B cell (primary cell): ENCODE results near the gene ATP11B. TPM values are rescaled to one million over a fixed set of nuclear protein-coding genes. Genes with fewer than 3 reads are reported as not detected.

Experiments used
- ATAC-seq: fragments of 200-7000 bp; cut with Tn5 transposase; one replicate; pipeline ENCODE4 v1.10.0; 2021; ENCODE audit warnings: low read depth, mild to moderate bottlenecking, moderate number of reproducible peaks, moderate library complexity
- CTCF ChIA-PET: fragments of 350-600 bp; sonication (Branson Sonifier 250); formaldehyde crosslinking; loops from one replicate; lab custom pipeline; 2021; ENCODE audit warnings: antibody characterized with exemption, inconsistent platforms; lab: Charles Lee
- POLR2A ChIA-PET: fragments of 350-600 bp; sonication (Branson Sonifier 250); formaldehyde crosslinking; loops from one replicate; lab custom pipeline; 2021; ENCODE audit warnings: antibody characterized with exemption; lab: Charles Lee
- DNase-seq: peaks from one replicate; pipeline ENCODE4 v3.0.0; 2013
- H2AFZ ChIP-seq: 2 replicates; pipeline ENCODE4 v1.6.1; 2012; ENCODE audit warnings: mild to moderate bottlenecking, low read depth, low read length; ENCODE audit not compliant: insufficient read depth, poor library complexity, severe bottlenecking
- H3K27ac ChIP-seq, 2 donors: 1 replicate in 1 of 2; 2 replicates in 1 of 2; pipeline ENCODE4 v1.5.1; 2012 to 2013; ENCODE audit warnings: low read length in 2 of 2, mild to moderate bottlenecking in 2 of 2, moderate library complexity in 1 of 2
- H3K27me3 ChIP-seq, 4 experiments: fragments of 200-600 bp in 1 of 4; sonication (generic) in 1 of 4; replicated peaks in 1 of 4; 1 replicate in 2 of 4; 2 replicates in 2 of 4; pipeline versions ENCODE4 v1.6.1 to v1.7.0; 2013 to 2016; ENCODE audit warnings: low read length in 3 of 4, mild to moderate bottlenecking in 2 of 4, mixed read lengths in 1 of 4, moderate library complexity in 1 of 4; ENCODE audit not compliant: insufficient read depth in 4 of 4, control insufficient read depth in 3 of 4; ENCODE audit errors: control extremely low read depth in 1 of 4
- H3K36me3 ChIP-seq, 2 experiments: replicated peaks in 1 of 2; 1 replicate in 1 of 2; 2 replicates in 1 of 2; pipeline versions ENCODE4 v1.6.1 to v1.7.1; 2013; ENCODE audit warnings: low read length in 1 of 2; ENCODE audit not compliant: insufficient read depth in 2 of 2, control insufficient read depth in 1 of 2; ENCODE audit errors: control extremely low read depth in 1 of 2, extremely low read depth in 1 of 2
- H3K4me1 ChIP-seq, 2 donors: fragments of 200-600 bp in 1 of 2; sonication (generic) in 1 of 2; 1 replicate in 1 of 2; 2 replicates in 1 of 2; pipeline versions ENCODE4 v1.5.1 to v1.6.1; 2013 to 2017; ENCODE audit warnings: low read length in 2 of 2; ENCODE audit not compliant: control insufficient read depth in 2 of 2, insufficient read depth in 2 of 2
- H3K4me2 ChIP-seq: replicated peaks from 2 replicates; pipeline ENCODE3; 2012; ENCODE audit warnings: mild to moderate bottlenecking, low read depth, low read length; ENCODE audit not compliant: poor library complexity, severe bottlenecking
- H3K4me3 ChIP-seq, 5 experiments: fragments of 200-600 bp in 1 of 5; sonication (generic) in 1 of 5; 1 replicate in 3 of 5; 2 replicates in 2 of 5; pipeline versions ENCODE4 v1.5.1 to v1.7.0; 2011 to 2016; ENCODE audit warnings: low read length in 4 of 5, mild to moderate bottlenecking in 4 of 5, low read depth in 2 of 5, control low read depth in 1 of 5, moderate library complexity in 1 of 5; ENCODE audit not compliant: insufficient read depth in 1 of 5; ENCODE audit errors: control extremely low read depth in 1 of 5, extremely low read depth in 1 of 5
- H3K79me2 ChIP-seq: fragments of 200-600 bp; sonication (generic); one replicate; pipeline ENCODE4 v1.6.0; 2016; ENCODE audit warnings: low read length; ENCODE audit not compliant: control insufficient read depth, insufficient read depth
- H3K9ac ChIP-seq: fragments of 200-600 bp; sonication (generic); 2 replicates; pipeline ENCODE4 v1.6.1; 2017; ENCODE audit warnings: mild to moderate bottlenecking, low read length, moderate library complexity
- H3K9me3 ChIP-seq, 3 donors: one replicate each; pipeline versions ENCODE4 v1.6.1 to v1.7.1; 2013; ENCODE audit warnings: low read length in 2 of 3; ENCODE audit not compliant: control insufficient read depth in 2 of 3, insufficient read depth in 1 of 3; ENCODE audit errors: control extremely low read depth in 1 of 3
- H4K20me1 ChIP-seq: 2 replicates; pipeline ENCODE4 v1.6.0; 2012; ENCODE audit warnings: mild to moderate bottlenecking, low read length; ENCODE audit not compliant: insufficient read depth, control insufficient read depth, poor library complexity, severe bottlenecking
- H3K27ac Mint-ChIP-seq: one replicate; pipeline ENCODE4 v1.8.0; 2021; ENCODE audit warnings: mixed read lengths
- H3K27me3 Mint-ChIP-seq: one replicate; pipeline ENCODE4 v1.8.0; 2021; ENCODE audit warnings: mixed read lengths
- H3K4me1 Mint-ChIP-seq: one replicate; pipeline ENCODE4 v1.8.0; 2021; ENCODE audit warnings: mixed read lengths
- H3K4me3 Mint-ChIP-seq: one replicate; pipeline ENCODE4 v1.8.0; 2021; ENCODE audit warnings: mixed read lengths
- H3K9me3 Mint-ChIP-seq: one replicate; pipeline ENCODE4 v1.8.0; 2022; ENCODE audit warnings: mixed read lengths; ENCODE audit not compliant: insufficient read depth
- EZH2 ChIP-seq: IDR thresholded peaks from 2 replicates; pipeline ENCODE4 v1.6.1; 2012; ENCODE audit warnings: borderline replicate concordance, low read depth, mild to moderate bottlenecking, moderate library complexity, low read length; ENCODE audit not compliant: insufficient read depth, poor library complexity, severe bottlenecking
- WGBS: methylation state at CpG from one replicate; pipeline ENCODE4 v1.1.5; 2013; ENCODE audit warnings: missing lambda C conversion rate; ENCODE audit not compliant: insufficient coverage; 5-methylcytosine and 5-hydroxymethylcytosine counted together
- intact Hi-C: fragments of 100-400 bp; cut with micrococcal nuclease; formaldehyde crosslinking; loops from one replicate; pipeline ENCODE4 v1.10.0; 2022
- polyA plus RNA-seq: library from polyadenylated mRNA; depleted of rRNA; stranded (reverse); fragments of >200 nt; gene quantifications from 2 replicates; pipeline ENCODE4 v1.2.3, GENCODE V29; 2012
- total RNA-seq, 2 donors: library from RNA; stranded (reverse); fragments of 120-200 nt in 1 of 2; gene quantifications; 1 replicate in 1 of 2; 2 replicates in 1 of 2; pipeline versions ENCODE4 v1.2.3 to v1.2.4, GENCODE V29; 2013 to 2022
- TF ChIP-seq, protein P1 (sequence below): fragments of 200-600 bp; IDR thresholded peaks from one replicate; pipeline ENCODE4 v1.8.0; 2022; ENCODE audit warnings: antibody characterized with exemption, mild to moderate bottlenecking

The ATP11B gene
- total and polyA plus RNA-seq, 2 donors (not counting 1 experiment from before 2014, with no cell fraction given), result 14.0 to 81.9 TPM

GRCh38 chr3:182787302-182788036 lies 5.8 kb upstream of the ATP11B start:
- Histone ChIP-seq H4K20me1 (no peaks in the 10 kb centered on the region), H3K9ac (no peak overlapping the region), H3K27me3 (no peaks in the 10 kb centered on the region), H3K79me2 (no peaks in the 10 kb centered on the region), H2AFZ (no peak overlapping the region), H3K4me1 (peaks cover 19 to 21% of the 10 kb centered on the region in 2 donors), H3K4me3 (no peak overlapping the region), H3K36me3 (no peaks in the 10 kb centered on the region), H3K27ac (no peak overlapping the region), H3K4me2 (no peak overlapping the region), H3K9me3 (no peaks in the 10 kb centered on the region)
- POLR2A ChIA-PET, result no interaction called here
- peaks cover 8% of the 10 kb centered on the region for H3K4me1 Mint-ChIP-seq
- no peak for TF ChIP-seq EZH2
- TF ChIP-seq, protein P1, sequence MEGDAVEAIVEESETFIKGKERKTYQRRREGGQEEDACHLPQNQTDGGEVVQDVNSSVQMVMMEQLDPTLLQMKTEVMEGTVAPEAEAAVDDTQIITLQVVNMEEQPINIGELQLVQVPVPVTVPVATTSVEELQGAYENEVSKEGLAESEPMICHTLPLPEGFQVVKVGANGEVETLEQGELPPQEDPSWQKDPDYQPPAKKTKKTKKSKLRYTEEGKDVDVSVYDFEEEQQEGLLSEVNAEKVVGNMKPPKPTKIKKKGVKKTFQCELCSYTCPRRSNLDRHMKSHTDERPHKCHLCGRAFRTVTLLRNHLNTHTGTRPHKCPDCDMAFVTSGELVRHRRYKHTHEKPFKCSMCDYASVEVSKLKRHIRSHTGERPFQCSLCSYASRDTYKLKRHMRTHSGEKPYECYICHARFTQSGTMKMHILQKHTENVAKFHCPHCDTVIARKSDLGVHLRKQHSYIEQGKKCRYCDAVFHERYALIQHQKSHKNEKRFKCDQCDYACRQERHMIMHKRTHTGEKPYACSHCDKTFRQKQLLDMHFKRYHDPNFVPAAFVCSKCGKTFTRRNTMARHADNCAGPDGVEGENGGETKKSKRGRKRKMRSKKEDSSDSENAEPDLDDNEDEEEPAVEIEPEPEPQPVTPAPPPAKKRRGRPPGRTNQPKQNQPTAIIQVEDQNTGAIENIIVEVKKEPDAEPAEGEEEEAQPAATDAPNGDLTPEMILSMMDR, result no peak
- 91% methylated on average over 8 of the region's 12 CpGs for WGBS
- ATAC-seq (no peak), DNase-seq (no peak)
- H3K9me3 Mint-ChIP-seq, result no peaks in the 10 kb centered on the region
- H3K27me3 Mint-ChIP-seq, result peaks cover 5% of the 10 kb centered on the region
- H3K27ac Mint-ChIP-seq, result no peak overlapping the region
- intact Hi-C loops, result no loop called here
- no peak overlapping the region for H3K4me3 Mint-ChIP-seq
- CTCF ChIA-PET, result no interaction called here

- peak; percentile 46 for DNase-seq
- peaks cover 5% of the 10 kb centered on the region for H3K27me3 Mint-ChIP-seq
- H3K27ac Mint-ChIP-seq, result no peak overlapping the region
- no peak for ATAC-seq
- H3K4me1 Mint-ChIP-seq, result peaks cover 15% of the 10 kb centered on the region
- H3K9me3 Mint-ChIP-seq, result no peaks in the 10 kb centered on the region
- peak overlapping the region; percentile 45 for H3K4me2 ChIP-seq
- ChIA-PET CTCF (interaction anchor here (1.3 to 1.4 kb wide), 2 partner anchors 76 to 1877 kb away, joined by 3 to 5 read pairs; partner anchors contain the start of gene FXR1), POLR2A (no interaction called here)
- no peaks in the 10 kb centered on the region for H3K27me3 ChIP-seq
- H3K27ac ChIP-seq, result peak overlapping the region in 1 of 2 donors; percentile 26
- no peaks in the 10 kb centered on the region for H4K20me1 ChIP-seq
- no peak overlapping the region for H3K4me3 Mint-ChIP-seq
- H3K9me3 ChIP-seq, result no peaks in the 10 kb centered on the region
- intact Hi-C loops, result no loop called here
- H3K79me2 ChIP-seq, result peaks cover 6% of the 10 kb centered on the region
- H3K36me3 ChIP-seq, result no peaks in the 10 kb centered on the region
- peak overlapping the region; percentile 12 for H2AFZ ChIP-seq
- WGBS, result 0% methylated on average over 1 of the region's 1 CpG
- H3K4me3 ChIP-seq, result no peak overlapping the region
- H3K4me1 ChIP-seq, result peaks cover 22 to 24% of the 10 kb centered on the region in 2 donors
- no peak for TF ChIP-seq EZH2
- TF ChIP-seq, protein P1, result no peak
- H3K9ac ChIP-seq, result peak overlapping the region; percentile 2
Observed at GRCh38 chr3:182789371-182789770, 3.9 kb upstream of the ATP11B start.
